Measurements from ENCODE around the gene CST3.

- TF ChIP-seq RAD21 (IDR thresholded peaks at IDR 0.05; ENCODE audit: low read depth) (no peak), YY1 (IDR thresholded peaks at IDR 0.05; ENCODE audit: low read depth) (no peak), TEAD4 (IDR thresholded peaks at IDR 0.05) (no peak), MAX (IDR thresholded peaks at IDR 0.05) (no peak), TCF12 (IDR thresholded peaks at IDR 0.05; ENCODE audit: low read depth) (no peak), USF1 (IDR thresholded peaks at IDR 0.05) (peak; percentile 44; the same call in 1 of the 2 replicates), EP300 (IDR thresholded peaks at IDR 0.05; ENCODE audit: borderline replicate concordance) (no peak), FOXM1 (IDR thresholded peaks at IDR 0.05; ENCODE audit: borderline replicate concordance, low read depth) (no peak), TAF1 (IDR thresholded peaks at IDR 0.05; ENCODE audit: low read depth) (no peak), REST (IDR thresholded peaks at IDR 0.05; ENCODE audit: low read depth) (no peak), CREB1 (IDR thresholded peaks at IDR 0.05; ENCODE audit: low read depth) (no peak), NFIC (IDR thresholded peaks at IDR 0.05) (no peak), EGR1 (IDR thresholded peaks at IDR 0.05) (no peak)
These were observed 22.5 kb upstream of the CST3 start for GRCh38 chr20:23659989-23660837.

Data from Ishikawa (cell line).